ENCODE results near the gene MAGI2.
"Not testable (repeated sequence)": the region's sequence is repeated elsewhere in the genome, so short reads cannot be mapped to it uniquely, and the experiment has no call there.

The MAGI2 gene

GRCh38 chr7:78006063-78006755 is 1447.3 kb downstream of the MAGI2 start:
- H3F3A ChIP-seq (ENCODE audit: control insufficient read depth, insufficient read depth): no peaks in the 10 kb centered on the region

GRCh38 chr7:78002715-78003114 is 1450.8 kb downstream of the MAGI2 start:
- Histone ChIP-seq H3K4me1 (ENCODE audit: control insufficient read depth, low read length) (no peaks in the 10 kb centered on the region), H3K79me2 (ENCODE audit: control insufficient read depth, low read length) (no peaks in the 10 kb centered on the region), H3K27ac (ENCODE audit: low read depth, low read length) (no peak overlapping the region), H3K27me3 (ENCODE audit: control insufficient read depth, low read length) (peaks cover 3% of the 10 kb centered on the region; the same call in 1 of the 2 replicates), H3K4me3 (ENCODE audit: low read length) (no peak overlapping the region), H3F3A (ENCODE audit: control insufficient read depth, insufficient read depth) (no peaks in the 10 kb centered on the region), H4K20me1 (ENCODE audit: control insufficient read depth, insufficient read depth, low read depth, low read length) (no peaks in the 10 kb centered on the region), H3K4me2 (ENCODE audit: low read length) (no peak overlapping the region), H3K9me3 (ENCODE audit: control insufficient read depth, insufficient read depth, low read length) (no peaks in the 10 kb centered on the region), H3K9me2 (replicated peaks; ENCODE audit: control insufficient read depth, low read length) (no peaks in the 10 kb centered on the region), H3K36me3 (ENCODE audit: control insufficient read depth, low read length) (no peaks in the 10 kb centered on the region)
- TF ChIP-seq EZH2phosphoT487 (IDR thresholded peaks at IDR 0.05; ENCODE audit: borderline replicate concordance, low read length) (no peak), CTCF (IDR thresholded peaks at IDR 0.05; ENCODE audit: low read depth, low read length, poor library complexity, severe bottlenecking) (no peak)

More at GRCh38 chr7:78006063-78006755, 1447.3 kb downstream of the MAGI2 start:
- no peak overlapping the region for H3K27ac ChIP-seq (ENCODE audit: low read depth, low read length)
- no peaks in the 10 kb centered on the region for H3K4me1 ChIP-seq (ENCODE audit: control insufficient read depth, low read length)
- H3K36me3 ChIP-seq (ENCODE audit: control insufficient read depth, low read length): no peaks in the 10 kb centered on the region
- peaks cover 6% of the 10 kb centered on the region; the same call in 1 of the 2 replicates for H3K27me3 ChIP-seq (ENCODE audit: control insufficient read depth, low read length)
- no peaks in the 10 kb centered on the region for H4K20me1 ChIP-seq (ENCODE audit: control insufficient read depth, insufficient read depth, low read depth, low read length)
- no peak overlapping the region for H3K4me2 ChIP-seq (ENCODE audit: low read length)
- TF ChIP-seq CTCF (IDR thresholded peaks at IDR 0.05; ENCODE audit: low read depth, low read length, poor library complexity, severe bottlenecking) (no peak), EZH2phosphoT487 (IDR thresholded peaks at IDR 0.05; ENCODE audit: borderline replicate concordance, low read length) (no peak)
- no peaks in the 10 kb centered on the region for H3K9me2 ChIP-seq (replicated peaks; ENCODE audit: control insufficient read depth, low read length)
- no peaks in the 10 kb centered on the region for H3K9me3 ChIP-seq (ENCODE audit: control insufficient read depth, insufficient read depth, low read length)
- H3K4me3 ChIP-seq (ENCODE audit: low read length): no peak overlapping the region
- no peaks in the 10 kb centered on the region for H3K79me2 ChIP-seq (ENCODE audit: control insufficient read depth, low read length)

GRCh38 chr7:78002021-78002420 is 1451.4 kb downstream of the MAGI2 start:
- H3K9me2 ChIP-seq (replicated peaks; ENCODE audit: control insufficient read depth, low read length): no peaks in the 10 kb centered on the region
- TF ChIP-seq CTCF (IDR thresholded peaks at IDR 0.05; ENCODE audit: low read depth, low read length, poor library complexity, severe bottlenecking) (no peak), EZH2phosphoT487 (IDR thresholded peaks at IDR 0.05; ENCODE audit: borderline replicate concordance, low read length) (no peak)
- H3F3A ChIP-seq (ENCODE audit: control insufficient read depth, insufficient read depth): no peaks in the 10 kb centered on the region
- no peaks in the 10 kb centered on the region for H3K36me3 ChIP-seq (ENCODE audit: control insufficient read depth, low read length)
- H3K4me2 ChIP-seq (ENCODE audit: low read length): no peak overlapping the region
- no peaks in the 10 kb centered on the region for H4K20me1 ChIP-seq (ENCODE audit: control insufficient read depth, insufficient read depth, low read depth, low read length)
- no peak overlapping the region for H3K27ac ChIP-seq (ENCODE audit: low read depth, low read length)
- H3K4me3 ChIP-seq (ENCODE audit: low read length): no peak overlapping the region
- H3K79me2 ChIP-seq (ENCODE audit: control insufficient read depth, low read length): no peaks in the 10 kb centered on the region
- no peaks in the 10 kb centered on the region for H3K9me3 ChIP-seq (ENCODE audit: control insufficient read depth, insufficient read depth, low read length)
- H3K27me3 ChIP-seq (ENCODE audit: control insufficient read depth, low read length): no peaks in the 10 kb centered on the region
- no peaks in the 10 kb centered on the region for H3K4me1 ChIP-seq (ENCODE audit: control insufficient read depth, low read length)

- H3K4me2 ChIP-seq (ENCODE audit: low read length); H3K9me3 ChIP-seq (ENCODE audit: control insufficient read depth, insufficient read depth, low read length); H3K79me2 ChIP-seq (ENCODE audit: control insufficient read depth, low read length); H3K9me2 ChIP-seq (replicated peaks; ENCODE audit: control insufficient read depth, low read length); H3K4me1 ChIP-seq (ENCODE audit: control insufficient read depth, low read length); H3K36me3 ChIP-seq (ENCODE audit: control insufficient read depth, low read length); H3K4me3 ChIP-seq (ENCODE audit: low read length); H4K20me1 ChIP-seq (ENCODE audit: control insufficient read depth, insufficient read depth, low read depth, low read length); H3K27ac ChIP-seq (ENCODE audit: low read depth, low read length); H3F3A ChIP-seq (ENCODE audit: control insufficient read depth, insufficient read depth); H3K27me3 ChIP-seq (ENCODE audit: control insufficient read depth, low read length): not testable (repeated sequence)
These were observed 1454.3 kb downstream of the MAGI2 start for GRCh38 chr7:77999168-77999567.
